ENCODE data around the gene RGL3.
"Not testable (repeated sequence)": the region's sequence is repeated elsewhere in the genome, so short reads cannot be mapped to it uniquely, and the experiment has no call there.

RGL3 gene

GRCh38 chr19:11379857-11380350 is 39.2 kb downstream of the RGL3 start:
- no peak overlapping the region for H3K27ac ChIP-seq (replicated peaks; ENCODE audit: low read length)
- H2BK120ac ChIP-seq (ENCODE audit: low read depth, low read length) = no peak overlapping the region
- H2AK5ac ChIP-seq (ENCODE audit: low read depth, low read length) = no peak overlapping the region
- H3K36me3 ChIP-seq (replicated peaks in 1 of 2; ENCODE audit: control insufficient read depth in 2 of 2, insufficient read depth in 2 of 2, low read length in 2 of 2) = peaks cover 0 to 15% of the 10 kb centered on the region in 2 donors
- no peak overlapping the region for H2AFZ ChIP-seq (ENCODE audit: low read length)
- peaks cover 0 to 1% of the 10 kb centered on the region in 2 donors for H3K9me3 ChIP-seq (replicated peaks in 1 of 2; ENCODE audit: control insufficient read depth in 2 of 2, insufficient read depth in 1 of 2, low read depth in 1 of 2, low read length in 2 of 2)
- peaks cover 8 to 22% (median 8%) of the 10 kb centered on the region in 3 experiments for H3K27me3 ChIP-seq (ENCODE audit: control insufficient read depth in 3 of 3, insufficient read depth in 3 of 3, low read depth in 1 of 3, low read length in 3 of 3)
- H2BK12ac ChIP-seq (ENCODE audit: low read length) = no peak overlapping the region
- WGBS, 2 donors (ENCODE audit: extremely low coverage in 2 of 2, insufficient read length in 2 of 2, insufficient replicate concordance in 1 of 2) = no CpG with 5 or more reads among the region's 7 CpGs
- no peak for DNase-seq (ENCODE audit: low spot score)
- no peak overlapping the region for H3K4ac ChIP-seq (ENCODE audit: low read length)
- no peak overlapping the region for H4K8ac ChIP-seq (ENCODE audit: low read depth, low read length)
- H2BK5ac ChIP-seq (ENCODE audit: low read length) = no peak overlapping the region
- H3K79me1 ChIP-seq (ENCODE audit: low read depth, low read length) = peaks cover 3% of the 10 kb centered on the region
- no peak overlapping the region for H3K18ac ChIP-seq (ENCODE audit: low read length)
- H3K23ac ChIP-seq (ENCODE audit: low read depth, low read length, poor library complexity) = no peak overlapping the region
- no peak overlapping the region for H2BK15ac ChIP-seq (ENCODE audit: low read length)
- H3K4me2 ChIP-seq (ENCODE audit: insufficient read depth, low read length, poor library complexity, severe bottlenecking) = peak overlapping the region; percentile 89
- H3K4me3 ChIP-seq (ENCODE audit: low read length in 2 of 2) = no peak overlapping the region
- no peak overlapping the region for H3K14ac ChIP-seq (ENCODE audit: low read length)
- H3K4me1 ChIP-seq (ENCODE audit: control insufficient read depth in 2 of 2, insufficient read depth in 1 of 2, low read depth in 1 of 2, low read length in 2 of 2) = peaks cover 14 to 20% of the 10 kb centered on the region in 2 donors
- no peak overlapping the region for H4K91ac ChIP-seq (ENCODE audit: low read depth, low read length, poor library complexity)
- no peak overlapping the region for H3K9ac ChIP-seq (ENCODE audit: low read depth, low read length, poor library complexity)

GRCh38 chr19:11379269-11379845 is 39.8 kb downstream of the RGL3 start:
- not testable (repeated sequence) for H3K18ac ChIP-seq (ENCODE audit: low read length); H4K91ac ChIP-seq (ENCODE audit: low read depth, low read length, poor library complexity); H2BK120ac ChIP-seq (ENCODE audit: low read depth, low read length); H3K9ac ChIP-seq (ENCODE audit: low read depth, low read length, poor library complexity); H2BK12ac ChIP-seq (ENCODE audit: low read length); H3K4me2 ChIP-seq (ENCODE audit: insufficient read depth, low read length, poor library complexity, severe bottlenecking); H3K27ac ChIP-seq (replicated peaks; ENCODE audit: low read length); H3K23ac ChIP-seq (ENCODE audit: low read depth, low read length, poor library complexity); H2AK5ac ChIP-seq (ENCODE audit: low read depth, low read length); H3K4me3 ChIP-seq (ENCODE audit: low read length in 2 of 2); H4K8ac ChIP-seq (ENCODE audit: low read depth, low read length); H3K14ac ChIP-seq (ENCODE audit: low read length); H3K4ac ChIP-seq (ENCODE audit: low read length); H2BK15ac ChIP-seq (ENCODE audit: low read length); H3K9me3 ChIP-seq (replicated peaks in 1 of 2; ENCODE audit: control insufficient read depth in 2 of 2, insufficient read depth in 1 of 2, low read depth in 1 of 2, low read length in 2 of 2); H2AFZ ChIP-seq (ENCODE audit: low read length); DNase-seq (ENCODE audit: low spot score); H2BK5ac ChIP-seq (ENCODE audit: low read length); H3K79me1 ChIP-seq (ENCODE audit: low read depth, low read length)
- H3K4me1 ChIP-seq (ENCODE audit: control insufficient read depth in 2 of 2, insufficient read depth in 1 of 2, low read depth in 1 of 2, low read length in 2 of 2) = peaks cover 14 to 19% of the 10 kb centered on the region in 2 donors
- H3K36me3 ChIP-seq (replicated peaks in 1 of 2; ENCODE audit: control insufficient read depth in 2 of 2, insufficient read depth in 2 of 2, low read length in 2 of 2) = peaks cover 0 to 15% of the 10 kb centered on the region in 2 donors
- peaks cover 8 to 22% (median 8%) of the 10 kb centered on the region in 3 experiments for H3K27me3 ChIP-seq (ENCODE audit: control insufficient read depth in 3 of 3, insufficient read depth in 3 of 3, low read depth in 1 of 3, low read length in 3 of 3)
- no CpG with 5 or more reads among the region's 14 CpGs for WGBS, 2 donors (ENCODE audit: extremely low coverage in 2 of 2, insufficient read length in 2 of 2, insufficient replicate concordance in 1 of 2)

GRCh38 chr19:11378319-11379189 is 40.6 kb downstream of the RGL3 start:
- no peak overlapping the region for H4K8ac ChIP-seq (ENCODE audit: low read depth, low read length)
- peak overlapping the region; percentile 68 for H2BK15ac ChIP-seq (ENCODE audit: low read length)
- no peak overlapping the region for H3K27ac ChIP-seq (replicated peaks; ENCODE audit: low read length)
- H4K91ac ChIP-seq (ENCODE audit: low read depth, low read length, poor library complexity) = no peak overlapping the region
- peaks cover 0 to 15% of the 10 kb centered on the region in 2 donors for H3K36me3 ChIP-seq (replicated peaks in 1 of 2; ENCODE audit: control insufficient read depth in 2 of 2, insufficient read depth in 2 of 2, low read length in 2 of 2)
- H3K14ac ChIP-seq (ENCODE audit: low read length) = peak overlapping the region; percentile 75
- no peak overlapping the region for H2BK5ac ChIP-seq (ENCODE audit: low read length)
- DNase-seq (ENCODE audit: low spot score) = peak; percentile 39
- H3K9ac ChIP-seq (ENCODE audit: low read depth, low read length, poor library complexity) = no peak overlapping the region
- no peak overlapping the region for H3K4me3 ChIP-seq (ENCODE audit: low read length in 2 of 2)
- no peak overlapping the region for H3K4ac ChIP-seq (ENCODE audit: low read length)
- peaks cover 0 to 1% of the 10 kb centered on the region in 2 donors for H3K9me3 ChIP-seq (replicated peaks in 1 of 2; ENCODE audit: control insufficient read depth in 2 of 2, insufficient read depth in 1 of 2, low read depth in 1 of 2, low read length in 2 of 2)
- H3K4me2 ChIP-seq (ENCODE audit: insufficient read depth, low read length, poor library complexity, severe bottlenecking) = no peak overlapping the region
- peak overlapping the region; percentile 25 for H3K23ac ChIP-seq (ENCODE audit: low read depth, low read length, poor library complexity)
- H2BK120ac ChIP-seq (ENCODE audit: low read depth, low read length) = no peak overlapping the region
- peak overlapping the region; percentile 27 for H3K18ac ChIP-seq (ENCODE audit: low read length)
- peaks cover 21 to 24% of the 10 kb centered on the region in 2 donors for H3K4me1 ChIP-seq (ENCODE audit: control insufficient read depth in 2 of 2, insufficient read depth in 1 of 2, low read depth in 1 of 2, low read length in 2 of 2)
- peaks cover 3% of the 10 kb centered on the region for H3K79me1 ChIP-seq (ENCODE audit: low read depth, low read length)
- no peak overlapping the region for H2AFZ ChIP-seq (ENCODE audit: low read length)
- peak overlapping the region; percentile 78 for H2AK5ac ChIP-seq (ENCODE audit: low read depth, low read length)
- no peak overlapping the region for H2BK12ac ChIP-seq (ENCODE audit: low read length)
- peaks cover 8 to 17% (median 8%) of the 10 kb centered on the region in 3 experiments for H3K27me3 ChIP-seq (ENCODE audit: control insufficient read depth in 3 of 3, insufficient read depth in 3 of 3, low read depth in 1 of 3, low read length in 3 of 3)
- no CpG with 5 or more reads among the region's 8 CpGs for WGBS, 2 donors (ENCODE audit: extremely low coverage in 2 of 2, insufficient read length in 2 of 2, insufficient replicate concordance in 1 of 2)

GRCh38 chr19:11377756-11378155 is 41.4 kb downstream of the RGL3 start:
- no peak overlapping the region for H3K27ac ChIP-seq (replicated peaks; ENCODE audit: low read length)
- no peak overlapping the region for H4K91ac ChIP-seq (ENCODE audit: low read depth, low read length, poor library complexity)
- WGBS, 2 donors (ENCODE audit: extremely low coverage in 2 of 2, insufficient read length in 2 of 2, insufficient replicate concordance in 1 of 2) = no CpG with 5 or more reads among the region's 3 CpGs
- no peak overlapping the region for H2BK120ac ChIP-seq (ENCODE audit: low read depth, low read length)
- H4K8ac ChIP-seq (ENCODE audit: low read depth, low read length) = no peak overlapping the region
- peaks cover 0 to 1% of the 10 kb centered on the region in 2 donors for H3K9me3 ChIP-seq (replicated peaks in 1 of 2; ENCODE audit: control insufficient read depth in 2 of 2, insufficient read depth in 1 of 2, low read depth in 1 of 2, low read length in 2 of 2)
- no peak overlapping the region for H3K18ac ChIP-seq (ENCODE audit: low read length)
- no peak overlapping the region for H3K4ac ChIP-seq (ENCODE audit: low read length)
- no peak for DNase-seq (ENCODE audit: low spot score)
- H3K14ac ChIP-seq (ENCODE audit: low read length) = peak overlapping the region; percentile 75
- peaks cover 24% of the 10 kb centered on the region in 2 donors for H3K4me1 ChIP-seq (ENCODE audit: control insufficient read depth in 2 of 2, insufficient read depth in 1 of 2, low read depth in 1 of 2, low read length in 2 of 2)
- H2BK15ac ChIP-seq (ENCODE audit: low read length) = no peak overlapping the region
- no peak overlapping the region for H3K4me2 ChIP-seq (ENCODE audit: insufficient read depth, low read length, poor library complexity, severe bottlenecking)
- no peak overlapping the region for H2BK12ac ChIP-seq (ENCODE audit: low read length)
- H3K4me3 ChIP-seq (ENCODE audit: low read length in 2 of 2) = no peak overlapping the region
- H2AK5ac ChIP-seq (ENCODE audit: low read depth, low read length) = peak overlapping the region; percentile 78
- peaks cover 0 to 15% of the 10 kb centered on the region in 2 donors for H3K36me3 ChIP-seq (replicated peaks in 1 of 2; ENCODE audit: control insufficient read depth in 2 of 2, insufficient read depth in 2 of 2, low read length in 2 of 2)
- H3K27me3 ChIP-seq (ENCODE audit: control insufficient read depth in 3 of 3, insufficient read depth in 3 of 3, low read depth in 1 of 3, low read length in 3 of 3) = peaks cover 3 to 9% (median 3%) of the 10 kb centered on the region in 3 experiments
- H3K9ac ChIP-seq (ENCODE audit: low read depth, low read length, poor library complexity) = no peak overlapping the region
- peaks cover 3% of the 10 kb centered on the region for H3K79me1 ChIP-seq (ENCODE audit: low read depth, low read length)
- no peak overlapping the region for H2BK5ac ChIP-seq (ENCODE audit: low read length)
- H3K23ac ChIP-seq (ENCODE audit: low read depth, low read length, poor library complexity) = peak overlapping the region; percentile 25
- no peak overlapping the region for H2AFZ ChIP-seq (ENCODE audit: low read length)

Data from neuronal stem cell (in vitro differentiated cells).